Activated T-helper 9 cell treated with anti-CD3 and anti-CD28 coated beads, Interleukin-2, amount 50 U/mL, for 16 hours (primary cell): Measurements from ENCODE around the gene RPL12.

ENCODE experiments used
- DNase-seq: peaks from one replicate; pipeline ENCODE4 v3.0.0-alpha.2; 2020; ENCODE audit warnings: low read depth

The RPL12 gene

DNA sequence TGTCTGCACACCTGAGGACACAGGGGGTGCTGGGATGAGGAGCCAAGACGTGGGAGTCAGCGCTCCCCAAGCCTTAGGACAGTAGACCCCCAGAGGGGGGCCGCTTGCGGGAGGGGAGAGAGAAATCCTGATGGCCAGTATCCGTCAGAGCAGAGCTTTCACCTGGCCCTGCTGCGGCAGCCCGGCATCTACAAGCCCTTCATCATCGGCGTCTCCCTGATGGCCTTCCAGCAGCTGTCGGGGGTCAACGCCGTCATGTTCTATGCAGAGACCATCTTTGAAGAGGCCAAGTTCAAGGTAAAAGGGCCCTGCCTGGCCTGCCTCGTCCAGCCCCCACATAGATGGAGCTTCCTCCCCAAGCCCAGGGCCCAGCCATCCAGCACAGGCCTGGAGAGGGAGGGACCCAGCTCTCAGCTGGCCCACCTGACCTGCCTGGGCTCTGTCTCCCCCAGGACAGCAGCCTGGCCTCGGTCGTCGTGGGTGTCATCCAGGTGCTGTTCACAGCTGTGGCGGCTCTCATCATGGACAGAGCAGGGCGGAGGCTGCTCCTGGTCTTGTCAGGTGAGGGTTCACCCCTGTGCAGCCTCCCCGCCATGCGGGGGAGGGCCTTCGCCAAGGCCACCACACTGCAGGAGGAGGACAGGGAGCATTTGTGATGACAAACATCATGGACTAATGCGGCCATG lies 47.6 kb downstream of the RPL12 start:
- DNase-seq = no peak

DNA sequence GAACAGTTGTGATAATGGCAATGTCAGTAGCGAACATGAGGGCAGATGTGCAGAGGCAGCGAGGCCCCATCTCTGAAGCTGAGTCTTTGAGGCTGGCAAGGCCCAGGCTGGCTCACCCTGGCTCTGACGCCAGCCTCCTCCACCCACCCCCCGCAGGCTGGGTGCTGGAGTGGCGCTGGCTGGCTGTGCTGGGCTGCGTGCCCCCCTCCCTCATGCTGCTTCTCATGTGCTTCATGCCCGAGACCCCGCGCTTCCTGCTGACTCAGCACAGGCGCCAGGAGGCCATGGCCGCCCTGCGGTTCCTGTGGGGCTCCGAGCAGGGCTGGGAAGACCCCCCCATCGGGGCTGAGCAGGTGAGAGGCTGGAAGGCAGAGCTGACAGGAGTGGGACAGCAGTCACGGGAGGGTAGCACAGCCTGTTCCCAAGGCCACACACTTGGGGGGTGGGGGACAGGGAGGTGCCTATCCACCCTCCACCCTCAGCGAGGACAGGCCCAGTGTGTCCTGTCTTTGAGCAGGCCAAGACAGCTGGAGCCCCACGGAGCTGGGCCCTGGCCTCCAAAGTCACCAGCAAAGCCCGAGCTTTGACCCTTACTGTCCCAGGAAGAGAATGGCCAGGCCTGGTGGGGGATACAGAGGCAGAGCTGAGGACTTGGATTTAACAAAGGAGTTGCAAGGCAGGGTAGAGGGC lies 48.7 kb downstream of the RPL12 start:
- DNase-seq = no peak

DNA sequence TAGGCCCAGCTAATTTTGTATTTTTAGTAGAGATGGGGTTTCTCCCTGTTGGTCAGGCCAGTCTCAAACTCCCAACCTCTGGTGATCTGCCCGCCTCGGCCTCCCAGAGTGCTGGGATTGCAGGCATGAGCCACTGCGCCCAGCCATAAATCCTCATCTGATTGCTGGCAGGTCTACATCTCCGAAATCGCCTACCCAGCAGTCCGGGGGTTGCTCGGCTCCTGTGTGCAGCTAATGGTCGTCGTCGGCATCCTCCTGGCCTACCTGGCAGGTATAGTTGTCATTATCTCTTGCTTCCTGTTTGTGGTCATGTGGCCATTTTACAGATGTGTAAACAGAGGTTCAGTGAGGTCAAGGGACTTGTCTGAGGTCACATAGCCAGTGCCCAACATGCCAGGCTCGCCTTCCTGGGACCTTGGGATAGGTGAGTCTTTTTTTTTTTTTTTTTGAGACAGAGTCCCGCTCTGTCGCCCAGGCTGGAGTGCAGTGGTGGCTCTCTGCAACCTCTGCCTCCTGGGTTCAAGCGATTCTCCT lies 51.4 kb downstream of the RPL12 start:
- DNase-seq = no peak

DNA sequence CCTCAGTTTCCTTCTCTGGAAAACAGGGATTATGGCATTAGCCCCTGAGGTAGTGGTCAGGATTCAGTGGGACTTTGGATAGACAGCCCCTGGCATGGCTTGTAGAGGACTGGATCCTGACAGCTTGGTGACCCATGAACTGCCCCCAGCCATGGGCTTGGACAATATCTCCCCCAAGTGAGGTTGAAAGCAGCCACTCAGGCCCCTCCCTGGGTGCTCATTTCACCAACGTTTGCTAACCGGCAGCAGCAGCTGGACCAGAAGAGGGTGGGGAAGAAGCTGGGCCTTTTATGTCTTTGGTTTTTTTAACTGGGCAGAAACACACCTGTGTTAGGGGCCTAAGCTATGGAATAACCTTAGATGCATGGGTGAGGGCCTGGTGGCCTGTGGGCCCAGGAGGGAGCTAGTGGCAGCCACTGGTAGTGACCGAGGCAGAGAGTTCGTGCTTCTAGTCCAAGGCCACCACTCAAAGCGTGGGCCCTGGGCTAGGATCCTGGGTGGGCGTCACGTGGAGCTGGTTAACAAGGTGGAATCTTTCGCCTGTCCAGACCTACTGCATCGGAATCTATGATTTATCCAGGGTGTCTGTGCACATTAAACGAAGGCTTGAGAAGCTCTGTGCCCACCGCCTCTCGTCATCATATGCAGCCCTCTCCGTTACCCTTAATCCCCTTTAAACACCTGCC lies 52.3 kb downstream of the RPL12 start:
- no peak for DNase-seq

DNA sequence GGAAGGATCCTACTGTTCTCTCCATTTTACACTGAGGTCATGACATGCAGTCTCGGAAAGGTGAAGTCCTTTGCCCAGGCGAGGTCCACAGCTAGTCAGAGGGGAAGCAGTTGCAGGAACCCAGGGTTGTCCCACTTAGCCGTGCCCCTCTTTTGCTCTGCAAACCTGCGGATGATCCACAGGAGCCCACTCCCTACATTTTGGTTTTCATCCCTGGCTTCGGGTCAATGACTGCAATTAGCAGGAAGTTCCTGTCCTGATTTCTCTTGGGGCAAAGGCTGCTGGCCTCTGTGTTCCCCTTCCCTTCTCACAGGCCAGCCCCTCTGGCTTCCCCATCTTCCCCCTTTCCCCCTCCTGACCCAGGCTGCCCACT lies 52.9 kb downstream of the RPL12 start:
- DNase-seq = no peak
